K562 (cell line): Measurements from ENCODE around the gene RMC1. TPM values are rescaled to one million over a fixed set of nuclear protein-coding genes. Genes with fewer than 3 reads are reported as not detected.

Experiments used
- ARHGAP35 ChIP-seq: fragments of 450-650 bp; IDR thresholded peaks from 2 replicates; pipeline ENCODE4 v1.6.1; 2018; ENCODE audit not compliant: partially characterized antibody
- BDP1 ChIP-seq: IDR thresholded peaks from 3 replicates; pipeline ENCODE4 v1.6.1; 2011; ENCODE audit not compliant: insufficient read length, insufficient read depth
- DNMT1 ChIP-seq: fragments of 450-650 bp; IDR thresholded peaks from 2 replicates; pipeline ENCODE4 v1.6.1; 2016; ENCODE audit warnings: antibody characterized with exemption, mild to moderate bottlenecking
- ETV5 ChIP-seq: sonication (generic); formaldehyde crosslinking; IDR thresholded peaks from 2 replicates; pipeline ENCODE4 v1.4.0; 2020; ENCODE audit warnings: low read depth, mild to moderate bottlenecking, missing genetic modification reagents
- FOXK1 ChIP-seq: sonication (generic); formaldehyde crosslinking; IDR thresholded peaks from 2 replicates; pipeline ENCODE4 v1.8.0; 2022; ENCODE audit warnings: missing genetic modification reagents, mild to moderate bottlenecking, borderline replicate concordance
- HCFC1 ChIP-seq: IDR thresholded peaks from 2 replicates; pipeline ENCODE4 v1.6.1; 2012; ENCODE audit warnings: low read depth, low read length, improper control_type of control experiment
- LCOR ChIP-seq: sonication (generic); formaldehyde crosslinking; IDR thresholded peaks from 2 replicates; pipeline ENCODE4 v1.8.0; 2022; ENCODE audit warnings: mild to moderate bottlenecking, missing genetic modification reagents
- MAFK ChIP-seq: IDR thresholded peaks from 2 replicates; pipeline ENCODE4 v1.6.1; 2011; ENCODE audit warnings: low read length, improper control_type of control experiment
- TGIF2 ChIP-seq: sonication (generic); formaldehyde crosslinking; IDR thresholded peaks from 2 replicates; pipeline ENCODE4 v1.8.1; 2022; ENCODE audit warnings: mild to moderate bottlenecking, missing genetic modification reagents, moderate library complexity
- TOE1 ChIP-seq, 2 experiments: fragments of 450-650 bp in 1 of 2; sonication (generic) in 1 of 2; formaldehyde crosslinking in 1 of 2; IDR thresholded peaks; 2 replicates each; pipeline versions ENCODE4 v1.7.1 to v1.8.0; 2016 to 2022; ENCODE audit warnings: borderline replicate concordance in 2 of 2, mild to moderate bottlenecking in 2 of 2, antibody characterized with exemption in 1 of 2, inconsistent platforms in 1 of 2, low read depth in 1 of 2, missing genetic modification reagents in 1 of 2, moderate library complexity in 1 of 2
- XRCC3 ChIP-seq: fragments of 450-650 bp; IDR thresholded peaks from 2 replicates; pipeline ENCODE4 v1.6.1; 2017; ENCODE audit warnings: mild to moderate bottlenecking, moderate library complexity
- YY1 ChIP-seq, 3 experiments: IDR thresholded peaks; 2 replicates each; pipeline ENCODE4 v1.6.1; 2011; ENCODE audit warnings: low read length in 2 of 3, mild to moderate bottlenecking in 2 of 3, moderate library complexity in 2 of 3, borderline replicate concordance in 1 of 3, control low read depth in 1 of 3, low read depth in 1 of 3; ENCODE audit not compliant: insufficient read depth in 3 of 3, insufficient replicate concordance in 2 of 3, control insufficient read depth in 1 of 3, insufficient read length in 1 of 3; ENCODE audit errors: extremely low read depth in 1 of 3
- ZNF124 ChIP-seq: sonication (generic); formaldehyde crosslinking; IDR thresholded peaks from 2 replicates; pipeline ENCODE4 v1.8.1; 2022; ENCODE audit warnings: missing genetic modification reagents
- ZNF134 ChIP-seq: fragments of 250-450 bp; sonication (Bioruptor Pico); conservative IDR thresholded peaks from 2 replicates; pipeline ENCODE4 v1.4.0; 2020
- ZNF197 ChIP-seq: fragments of 200-800 bp; sonication (Bioruptor generic); IDR thresholded peaks from 2 replicates; pipeline ENCODE4 v1.6.1; 2016; ENCODE audit warnings: low read depth, missing genetic modification characterization, missing compliant biosample characterization
- polyA plus RNA-seq, 8 experiments: library from polyadenylated mRNA; depleted of rRNA in 4 of 8; stranded (reverse) in 5 of 8; unstranded in 3 of 8; fragments of >200 nt; fragmentation: Nextera tagmentation in 2 of 8; fragmentation: Illumina TruSeq in 1 of 8; extraction: Ambion mirVana in 2 of 8; extraction: Trizol in 1 of 8; gene quantifications; 2 replicates each; pipeline versions ENCODE4 v1.2.1 to v1.2.3, GENCODE V29; 2011 to 2014; ENCODE audit warnings: inconsistent platforms in 1 of 8, missing spikeins in 1 of 8
- total RNA-seq, 7 experiments: library from RNA; depleted of rRNA in 6 of 7; stranded (reverse); fragments of >200 nt in 6 of 7; fragmentation: Illumina TruSeq in 2 of 7; extraction: Trizol in 2 of 7; gene quantifications; 2 replicates each; pipeline versions ENCODE4 v1.2.1 to v1.2.3, GENCODE V29; 2011 to 2021; ENCODE audit warnings: low replicate concordance in 1 of 7
- TF ChIP-seq, protein P1 (sequence below): fragments of 450-650 bp; formaldehyde crosslinking; IDR thresholded peaks from 2 replicates; pipeline ENCODE4 v1.4.0; 2020; ENCODE audit warnings: mild to moderate bottlenecking, moderate library complexity
- TF ChIP-seq, protein P2 (sequence below): fragments of 250-450 bp; sonication (Bioruptor Pico); IDR thresholded peaks from 2 replicates; pipeline ENCODE4 v1.5.1; 2021; ENCODE audit warnings: mild to moderate bottlenecking
- TF ChIP-seq, protein P3 (sequence below), 3 experiments: fragments of 200-800 bp in 1 of 3; fragments of 250-450 bp in 1 of 3; fragments of 450-650 bp in 1 of 3; sonication (Bioruptor Pico) in 1 of 3; sonication (Bioruptor generic) in 1 of 3; formaldehyde crosslinking in 1 of 3; IDR thresholded peaks; 2 replicates each; pipeline versions ENCODE4 v1.6.1 to v1.8.0; 2016 to 2022; ENCODE audit warnings: mild to moderate bottlenecking in 2 of 3, missing genetic modification characterization in 2 of 3, missing compliant biosample characterization in 1 of 3, moderate library complexity in 1 of 3

The RMC1 gene
- total and polyA plus RNA-seq, 9 of the 15 experiments (the other 6 are each of a cell fraction or from before 2014, with no cell fraction given) = 7.5 to 42.4 (median 35.5) TPM

DNA sequence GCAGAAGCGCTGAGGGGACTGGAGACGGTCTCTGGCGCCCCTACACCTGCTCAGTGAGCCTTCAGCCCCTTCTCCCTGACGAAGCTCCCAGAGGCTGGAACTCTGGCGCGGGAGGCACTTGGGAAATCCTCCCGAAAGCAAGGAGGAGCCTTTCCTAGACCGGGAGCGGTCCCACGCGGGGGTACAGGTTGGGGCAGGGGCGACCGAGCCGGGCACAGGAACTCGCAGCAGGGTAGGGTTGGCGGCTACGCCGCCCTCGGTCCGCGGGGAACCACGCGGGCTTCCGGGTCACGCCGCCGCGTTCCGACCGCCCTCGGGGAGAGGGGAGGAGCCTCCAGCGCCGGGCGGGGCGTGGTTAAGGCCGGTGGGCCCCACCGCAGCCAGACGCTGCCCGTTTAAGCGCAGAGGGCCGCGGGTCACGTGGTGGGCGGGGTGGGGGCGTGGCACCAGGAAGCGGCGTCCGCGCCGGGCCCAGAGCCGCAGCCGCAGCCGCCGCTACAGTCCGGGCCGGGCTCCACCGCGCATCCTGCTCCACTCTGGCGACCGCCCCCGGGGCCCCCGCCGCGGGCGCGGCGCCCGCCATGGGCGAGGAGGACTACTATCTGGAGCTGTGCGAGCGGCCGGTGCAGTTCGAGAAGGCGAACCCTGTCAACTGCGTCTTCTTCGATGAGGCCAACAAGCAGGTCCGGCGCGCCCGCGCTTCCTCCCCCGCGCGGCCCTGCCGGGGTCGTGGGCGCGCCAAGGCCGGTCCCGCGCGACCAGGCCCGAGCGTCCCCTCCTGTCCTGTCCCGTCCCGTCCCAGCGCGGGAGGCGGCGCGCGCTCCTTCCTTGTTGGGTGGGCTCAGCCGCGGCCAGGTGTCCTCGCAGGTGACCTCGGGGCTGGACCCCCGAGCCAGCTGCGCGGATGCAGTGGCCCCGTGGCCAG is at the start of gene RMC1 (continued):
- TF ChIP-seq, protein P1, sequence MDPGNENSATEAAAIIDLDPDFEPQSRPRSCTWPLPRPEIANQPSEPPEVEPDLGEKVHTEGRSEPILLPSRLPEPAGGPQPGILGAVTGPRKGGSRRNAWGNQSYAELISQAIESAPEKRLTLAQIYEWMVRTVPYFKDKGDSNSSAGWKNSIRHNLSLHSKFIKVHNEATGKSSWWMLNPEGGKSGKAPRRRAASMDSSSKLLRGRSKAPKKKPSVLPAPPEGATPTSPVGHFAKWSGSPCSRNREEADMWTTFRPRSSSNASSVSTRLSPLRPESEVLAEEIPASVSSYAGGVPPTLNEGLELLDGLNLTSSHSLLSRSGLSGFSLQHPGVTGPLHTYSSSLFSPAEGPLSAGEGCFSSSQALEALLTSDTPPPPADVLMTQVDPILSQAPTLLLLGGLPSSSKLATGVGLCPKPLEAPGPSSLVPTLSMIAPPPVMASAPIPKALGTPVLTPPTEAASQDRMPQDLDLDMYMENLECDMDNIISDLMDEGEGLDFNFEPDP = no peak
- TF ChIP-seq FOXK1 (CRISPR knock-in tag) (no peak), YY1 (IDR thresholded peaks at IDR 0.05; ENCODE audit: borderline replicate concordance in 1 of 3, control insufficient read depth in 1 of 3, extremely low read depth in 1 of 3, insufficient read depth in 3 of 3, insufficient read length in 1 of 3, insufficient replicate concordance in 2 of 3, low read depth in 1 of 3, low read length in 2 of 3) (peak in 1 of 3 experiments; percentile 32), DNMT1 (no peak), ZNF197 (CRISPR knock-in tag) (no peak), TGIF2 (CRISPR knock-in tag) (no peak), MAFK (no peak; the same call in 1 of the 2 replicates), LCOR (peak; percentile 84), TOE1 (IDR thresholded peaks at IDR 0.05; ENCODE audit: borderline replicate concordance) (peak; percentile 98), TOE1 (CRISPR knock-in tag; IDR thresholded peaks at IDR 0.05; ENCODE audit: borderline replicate concordance, low read depth) (no peak), ZNF124 (CRISPR knock-in tag) (0 out of 2 replicates have a peak, but pooled peaks have one; percentile 55), XRCC3 (no peak), ARHGAP35 (no peak), HCFC1 (peak; percentile 57), ETV5 (CRISPR knock-in tag) (peak; percentile 54), ZNF134 (no peak), BDP1 (no peak)
- TF ChIP-seq, protein P2, sequence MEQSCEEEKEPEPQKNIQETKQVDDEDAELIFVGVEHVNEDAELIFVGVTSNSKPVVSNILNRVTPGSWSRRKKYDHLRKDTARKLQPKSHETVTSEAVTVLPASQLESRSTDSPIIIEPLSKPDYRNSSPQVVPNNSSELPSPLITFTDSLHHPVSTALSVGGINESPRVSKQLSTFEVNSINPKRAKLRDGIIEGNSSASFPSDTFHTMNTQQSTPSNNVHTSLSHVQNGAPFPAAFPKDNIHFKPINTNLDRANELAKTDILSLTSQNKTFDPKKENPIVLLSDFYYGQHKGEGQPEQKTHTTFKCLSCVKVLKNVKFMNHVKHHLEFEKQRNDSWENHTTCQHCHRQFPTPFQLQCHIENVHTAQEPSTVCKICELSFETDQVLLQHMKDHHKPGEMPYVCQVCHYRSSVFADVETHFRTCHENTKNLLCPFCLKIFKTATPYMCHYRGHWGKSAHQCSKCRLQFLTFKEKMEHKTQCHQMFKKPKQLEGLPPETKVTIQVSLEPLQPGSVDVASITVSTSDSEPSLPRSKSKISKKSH = no peak
- TF ChIP-seq, protein P3, sequence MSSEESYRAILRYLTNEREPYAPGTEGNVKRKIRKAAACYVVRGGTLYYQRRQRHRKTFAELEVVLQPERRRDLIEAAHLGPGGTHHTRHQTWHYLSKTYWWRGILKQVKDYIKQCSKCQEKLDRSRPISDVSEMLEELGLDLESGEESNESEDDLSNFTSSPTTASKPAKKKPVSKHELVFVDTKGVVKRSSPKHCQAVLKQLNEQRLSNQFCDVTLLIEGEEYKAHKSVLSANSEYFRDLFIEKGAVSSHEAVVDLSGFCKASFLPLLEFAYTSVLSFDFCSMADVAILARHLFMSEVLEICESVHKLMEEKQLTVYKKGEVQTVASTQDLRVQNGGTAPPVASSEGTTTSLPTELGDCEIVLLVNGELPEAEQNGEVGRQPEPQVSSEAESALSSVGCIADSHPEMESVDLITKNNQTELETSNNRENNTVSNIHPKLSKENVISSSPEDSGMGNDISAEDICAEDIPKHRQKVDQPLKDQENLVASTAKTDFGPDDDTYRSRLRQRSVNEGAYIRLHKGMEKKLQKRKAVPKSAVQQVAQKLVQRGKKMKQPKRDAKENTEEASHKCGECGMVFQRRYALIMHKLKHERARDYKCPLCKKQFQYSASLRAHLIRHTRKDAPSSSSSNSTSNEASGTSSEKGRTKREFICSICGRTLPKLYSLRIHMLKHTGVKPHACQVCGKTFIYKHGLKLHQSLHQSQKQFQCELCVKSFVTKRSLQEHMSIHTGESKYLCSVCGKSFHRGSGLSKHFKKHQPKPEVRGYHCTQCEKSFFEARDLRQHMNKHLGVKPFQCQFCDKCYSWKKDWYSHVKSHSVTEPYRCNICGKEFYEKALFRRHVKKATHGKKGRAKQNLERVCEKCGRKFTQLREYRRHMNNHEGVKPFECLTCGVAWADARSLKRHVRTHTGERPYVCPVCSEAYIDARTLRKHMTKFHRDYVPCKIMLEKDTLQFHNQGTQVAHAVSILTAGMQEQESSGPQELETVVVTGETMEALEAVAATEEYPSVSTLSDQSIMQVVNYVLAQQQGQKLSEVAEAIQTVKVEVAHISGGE (CRISPR knock-in tag; IDR thresholded peaks at IDR 0.05) = peak in 2 of 3 experiments; percentile 64 to 92; a peak in 4 of 6 replicates
